DMS 273 (cell line): ENCODE data around the gene SCN5A.

Experiments used
- DNase-seq: peaks from one replicate; lab custom pipeline; 2025; ENCODE audit not compliant: unreplicated experiment; lab: John Stamatoyannopoulos, UW

Gene SCN5A

GRCh38 chr3:38545983-38546382 lies 103.5 kb downstream of the SCN5A start:
- DNase-seq = no peak

GRCh38 chr3:38545550-38545949 lies 103.9 kb downstream of the SCN5A start:
- no peak for DNase-seq

DNA sequence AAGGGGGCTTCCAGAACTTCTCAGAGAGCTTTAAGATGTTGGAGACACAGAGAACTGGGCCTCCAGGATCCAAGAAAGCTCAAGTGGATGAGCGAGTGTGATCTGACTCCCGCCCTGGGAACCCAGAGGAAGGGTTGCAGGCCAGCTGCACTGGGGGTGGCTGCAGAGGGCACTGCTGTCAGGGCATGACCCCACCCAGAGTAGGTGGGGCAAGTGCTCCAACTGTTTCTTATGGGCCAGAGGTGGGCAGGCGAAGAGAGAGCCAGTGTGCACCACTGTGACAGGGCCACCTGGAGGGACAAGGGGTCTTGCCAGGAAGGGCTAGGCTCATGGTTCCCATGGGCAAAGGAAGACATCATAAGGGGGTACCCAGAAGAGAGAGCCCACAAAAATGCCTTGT lies 104.6 kb downstream of the SCN5A start:
- no peak for DNase-seq

GRCh38 chr3:38543586-38543985 lies 105.9 kb downstream of the SCN5A start:
- DNase-seq = no peak

DNA sequence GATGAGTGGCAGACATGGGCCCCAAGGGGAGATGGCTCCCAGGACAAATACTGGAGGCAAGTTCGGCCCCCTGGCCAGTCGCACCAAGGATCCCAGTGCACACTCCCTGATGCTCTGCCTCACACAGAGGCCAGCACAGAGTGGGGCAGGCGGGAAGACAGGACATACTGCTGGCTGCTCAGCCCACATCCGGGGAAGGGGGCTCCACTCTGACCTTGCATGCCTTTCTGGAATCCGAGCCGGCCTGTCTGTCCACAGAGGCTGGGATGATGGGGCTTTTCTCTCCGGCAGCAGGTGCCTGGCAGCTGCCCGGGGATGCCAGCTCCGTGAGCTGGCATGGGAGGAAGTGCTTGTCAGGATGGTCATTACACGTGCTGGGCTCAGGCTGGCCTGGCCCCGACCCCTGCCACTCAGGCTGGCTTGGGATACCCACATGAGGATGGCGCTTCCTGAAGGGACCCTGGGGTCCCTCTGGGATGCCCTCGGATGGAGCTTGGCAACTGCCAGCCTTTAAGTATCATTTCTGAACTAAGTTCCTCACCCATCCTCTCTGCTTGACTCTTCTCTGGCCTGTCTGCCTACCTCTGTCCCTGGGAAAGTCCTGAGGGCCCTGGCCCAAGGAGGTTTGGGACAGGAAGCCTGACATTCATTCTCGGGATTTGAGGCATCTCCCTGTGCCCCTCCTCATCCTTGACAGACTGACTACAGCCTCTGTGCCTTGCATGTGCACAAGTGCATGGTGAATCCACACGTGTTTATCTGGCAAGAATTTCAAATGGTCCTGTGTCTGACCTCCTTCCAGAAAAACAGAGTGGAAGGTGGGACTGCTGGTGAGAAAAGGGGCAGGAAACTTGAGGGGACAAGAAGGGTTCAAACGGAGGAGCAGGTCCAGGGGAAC lies 106.8 kb downstream of the SCN5A start:
- no peak for DNase-seq

DNA sequence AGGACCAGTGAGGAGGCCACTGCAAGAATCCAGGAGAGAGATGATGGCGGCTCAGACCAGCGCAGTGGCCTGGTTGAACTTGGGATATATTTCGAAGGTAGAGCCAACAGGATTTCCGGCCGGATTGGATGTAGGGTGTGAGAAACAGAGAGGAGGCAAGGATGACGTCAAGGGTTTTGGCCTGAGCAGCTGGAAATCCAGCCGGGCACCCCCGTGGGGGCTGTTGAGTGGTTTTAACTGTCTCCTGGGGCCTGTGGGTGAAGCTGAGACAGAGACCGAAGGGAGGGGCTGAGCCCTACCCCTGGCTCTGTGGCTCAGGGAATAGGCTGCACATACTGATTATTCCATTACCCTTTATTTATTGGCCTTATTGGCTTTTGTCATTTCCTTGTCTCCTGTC lies 107.7 kb downstream of the SCN5A start:
- DNase-seq = no peak

- DNase-seq = no peak
These were observed 110.6 kb downstream of the SCN5A start for GRCh38 chr3:38538773-38539353.

DNA sequence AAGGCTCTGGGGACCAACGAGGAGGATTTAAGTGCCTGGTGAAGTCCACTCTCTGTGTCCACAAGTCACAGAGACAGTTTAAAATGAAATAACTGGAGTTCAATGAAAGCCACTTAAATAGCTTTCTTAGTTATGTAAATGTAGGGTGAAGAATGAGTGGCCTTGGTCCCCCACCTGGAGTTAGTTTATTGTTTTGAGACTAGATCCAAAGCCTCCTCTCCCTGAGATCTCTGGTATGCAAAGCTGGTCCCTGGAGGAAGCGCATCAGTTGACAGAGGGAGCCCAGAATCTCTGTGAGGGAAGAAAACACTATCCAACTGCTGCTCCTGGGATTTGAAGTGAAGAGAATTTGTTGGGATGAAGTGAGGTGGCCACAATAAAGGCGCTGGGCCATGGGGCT lies 112.8 kb downstream of the SCN5A start:
- DNase-seq = no peak

DNA sequence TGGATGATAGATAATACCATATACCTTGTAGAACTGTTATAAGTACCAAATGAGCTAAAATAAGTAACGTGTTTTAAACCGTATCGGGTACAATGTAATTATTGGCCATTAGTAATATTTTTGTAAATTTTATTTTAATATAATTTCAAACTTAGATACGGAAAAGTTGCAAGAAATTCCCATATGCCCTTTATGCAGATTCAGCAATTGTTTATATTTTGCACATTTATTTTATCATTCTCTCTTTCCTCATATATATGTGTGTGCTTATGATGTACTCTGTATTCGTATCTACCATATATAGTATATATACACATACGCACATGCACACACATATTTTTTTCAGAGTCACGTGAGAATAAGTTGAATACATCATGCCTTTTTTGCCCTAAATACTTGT lies 114.9 kb downstream of the SCN5A start:
- DNase-seq = no peak

DNA sequence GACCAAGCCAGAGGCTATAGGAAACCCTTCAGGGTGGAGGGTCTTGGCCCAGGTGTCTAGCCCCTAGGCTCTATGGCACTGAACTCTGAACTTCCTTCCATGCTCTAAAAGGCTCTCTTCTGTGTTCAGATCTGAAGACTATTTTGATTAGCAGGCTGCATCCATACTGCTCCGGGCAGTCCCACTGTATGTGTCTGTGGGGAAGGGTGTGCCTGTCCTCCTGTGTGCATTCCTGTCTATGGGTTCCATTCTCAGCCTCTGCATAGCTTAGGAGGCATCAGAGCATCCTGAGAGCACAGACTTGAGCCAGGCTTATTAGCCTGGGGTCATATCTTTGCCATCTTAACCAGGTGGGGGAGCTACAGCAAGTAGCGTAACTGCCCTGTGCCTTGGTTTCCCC lies 115.3 kb downstream of the SCN5A start:
- DNase-seq = no peak

GRCh38 chr3:38533285-38533976 lies 116.1 kb downstream of the SCN5A start:
- no peak for DNase-seq

- no peak for DNase-seq
These were observed 117.0 kb downstream of the SCN5A start for GRCh38 chr3:38532529-38532928.

DNA sequence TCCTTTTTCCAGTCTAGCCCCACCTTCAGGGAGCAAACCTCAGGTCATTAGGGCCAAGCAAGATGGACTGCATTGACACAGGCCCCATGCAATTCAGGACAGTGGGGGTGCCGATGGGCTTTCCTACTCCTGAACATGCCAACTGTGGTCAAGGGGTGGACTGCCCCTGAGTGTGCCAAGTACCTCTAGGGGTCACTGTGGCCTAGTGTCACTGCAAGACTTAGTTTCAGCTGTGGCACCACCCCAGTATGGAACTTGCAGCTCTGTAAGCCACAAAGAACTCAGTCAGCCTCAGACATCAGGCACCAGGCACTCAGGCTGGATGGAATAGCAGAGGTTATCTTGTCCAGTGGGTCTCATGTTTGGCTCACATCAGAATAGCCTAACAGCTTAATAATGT lies 121.0 kb downstream of the SCN5A start:
- DNase-seq = peak; percentile 3

GRCh38 chr3:38526792-38527191 lies 122.7 kb downstream of the SCN5A start:
- no peak for DNase-seq

DNA sequence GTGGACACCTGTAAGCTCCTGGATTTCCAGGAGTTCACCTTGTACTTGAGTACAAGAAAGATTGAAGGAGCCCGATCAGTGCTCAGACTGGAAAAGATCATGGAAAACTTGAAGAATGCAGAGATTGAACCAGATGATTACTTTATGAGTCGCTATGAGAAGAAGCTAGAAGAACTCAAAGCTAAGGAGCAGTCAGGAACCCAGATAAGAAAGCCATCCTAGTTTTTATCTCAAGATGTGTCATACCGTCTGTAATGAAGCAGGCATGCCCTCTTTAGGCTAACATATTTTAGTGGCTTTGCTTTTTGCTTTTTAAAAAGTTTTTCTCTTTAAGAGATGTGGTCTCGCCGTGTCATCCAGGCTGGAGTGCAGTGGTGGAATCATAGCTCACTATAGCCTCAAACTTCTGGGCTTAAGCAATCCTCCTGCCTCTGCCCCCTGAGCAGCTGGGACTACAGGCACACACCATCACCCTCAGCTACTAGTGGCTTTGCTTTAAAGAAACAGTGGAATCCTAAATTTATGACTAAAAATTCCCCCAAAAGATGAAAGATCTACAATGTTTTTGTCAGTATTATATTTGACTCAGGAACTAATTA lies 125.2 kb downstream of the SCN5A start:
- no peak for DNase-seq

GRCh38 chr3:38522002-38522401 lies 127.5 kb downstream of the SCN5A start:
- DNase-seq = no peak

DNA sequence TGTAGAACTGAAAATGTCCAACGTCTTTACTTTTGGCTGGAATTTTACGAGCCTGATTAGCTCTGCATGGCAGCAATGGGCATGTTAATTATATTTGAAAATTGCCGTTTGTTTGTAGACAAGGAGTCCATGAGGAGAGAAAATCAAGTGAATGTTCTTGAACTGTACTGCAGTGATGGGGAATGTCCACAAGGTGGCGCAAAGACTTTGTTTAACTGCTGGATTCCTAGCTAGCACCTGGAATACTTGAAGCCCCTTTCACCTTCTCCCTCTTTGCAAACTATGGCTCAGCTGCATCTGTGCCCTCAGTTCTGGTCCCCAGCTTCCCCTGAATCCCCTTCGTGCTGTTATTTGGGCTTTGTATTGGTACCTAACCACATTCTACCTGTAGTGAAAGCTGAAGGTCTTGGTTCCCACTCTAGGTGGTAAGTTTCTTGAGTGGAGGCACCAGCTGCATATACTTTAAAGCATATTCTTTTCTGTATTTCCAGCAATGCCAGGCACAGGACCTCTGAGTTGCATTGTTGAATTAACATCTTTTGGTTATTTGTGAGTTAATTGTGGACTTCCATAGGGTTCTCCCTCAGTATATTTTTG lies 128.0 kb downstream of the SCN5A start:
- peak; percentile 77 for DNase-seq

GRCh38 chr3:38519651-38520050 lies 129.8 kb downstream of the SCN5A start:
- no peak for DNase-seq

DNA sequence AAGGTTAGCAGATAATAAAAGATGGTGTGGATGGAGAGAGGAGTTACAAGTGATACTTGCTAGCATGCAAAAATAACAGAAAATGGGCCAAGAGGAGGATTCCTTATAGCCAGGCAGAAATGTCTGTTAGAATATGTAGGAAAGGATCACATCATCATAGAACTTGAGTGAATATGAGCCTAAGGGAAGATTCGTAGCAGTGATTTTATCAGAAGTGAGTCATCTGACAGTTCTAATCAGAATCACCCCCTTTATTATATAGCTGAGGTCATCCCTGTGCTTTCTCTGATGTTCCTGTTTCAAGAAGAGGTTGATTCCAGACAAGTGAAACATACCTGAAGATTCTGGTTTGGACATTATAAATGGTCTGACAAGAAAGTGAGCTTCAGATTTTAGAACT lies 130.5 kb downstream of the SCN5A start:
- no peak for DNase-seq

- DNase-seq = no peak
These were observed 132.8 kb downstream of the SCN5A start for GRCh38 chr3:38516669-38517068.

- no peak for DNase-seq
These were observed 134.1 kb downstream of the SCN5A start for GRCh38 chr3:38515367-38515766.
